K562 (cell line): Measurements from ENCODE around the gene ZNF574. TPM values are rescaled to one million over a fixed set of nuclear protein-coding genes. Genes with fewer than 3 reads are reported as not detected.

Experiments
- ATAC-seq: fragments of 200-7000 bp; cut with Tn5 transposase; 3 replicates; pipeline ENCODE4 v1.9.1; 2020; ENCODE audit warnings: moderate library complexity
- BruUV-seq: library from RNA; stranded (reverse); fragments of 400-500 nt; replicated peaks from 2 replicates; lab custom pipeline; 2021; lab: Mats Ljungman, UMichigan
- CTCF ChIA-PET: fragments of 300-600 bp; formaldehyde crosslinking; extraction: SDS; loops from one replicate; lab custom pipeline; 2021; ENCODE audit warnings: low intra/inter-chr PET ratio; lab: Yijun Ruan, JAX
- POLR2A ChIA-PET: fragments of 300-600, 350-650 bp; sonication (Branson Sonifier 250); formaldehyde crosslinking; extraction: SDS; loops from one replicate; lab custom pipeline; 2021; ENCODE audit warnings: antibody characterized with exemption, inconsistent platforms; lab: Yijun Ruan, JAX
- DNase-seq, 4 experiments: peaks; one replicate each; pipeline versions ENCODE4 v3.0.0 to v3.0.0-alpha.2; 2011 to 2018; ENCODE audit warnings: low spot score in 3 of 4, mixed read lengths in 3 of 4; ENCODE audit errors: extremely low read depth in 1 of 4
- FAIRE-seq: peaks from 2 replicates; lab custom pipeline; 2011; peaks lifted over from hg19 to GRCh38; lab: Jason Lieb, UNC
- H2AFZ ChIP-seq: 2 replicates; pipeline ENCODE4 v1.6.0; 2011; ENCODE audit warnings: low read depth, low read length, control low read depth, inconsistent platforms
- H3K27ac ChIP-seq: fragments of 200-600 bp; 3 replicates; pipeline ENCODE4 v1.8.0; 2011; ENCODE audit warnings: low read depth, mild to moderate bottlenecking, control low read depth, inconsistent platforms, low read length, moderate library complexity, mixed read lengths; ENCODE audit errors: extremely low read depth
- H3K27me3 ChIP-seq, 2 experiments: fragments of 300-600 bp in 1 of 2; 2 replicates in 1 of 2; 3 replicates in 1 of 2; pipeline versions ENCODE4 v1.6.0 to v1.8.0; 2011; ENCODE audit warnings: inconsistent platforms in 2 of 2, low read length in 2 of 2, mild to moderate bottlenecking in 1 of 2, mixed read lengths in 1 of 2, moderate library complexity in 1 of 2; ENCODE audit not compliant: control insufficient read depth in 2 of 2, insufficient read depth in 2 of 2
- H3K36me3 ChIP-seq: fragments of 300-600 bp; 3 replicates; pipeline ENCODE4 v1.8.0; 2011; ENCODE audit warnings: mild to moderate bottlenecking, low read length, inconsistent platforms; ENCODE audit not compliant: control insufficient read depth, insufficient read depth
- H3K4me1 ChIP-seq, 2 experiments: fragments of 200-600 bp in 1 of 2; replicated peaks in 1 of 2; 2 replicates in 1 of 2; 3 replicates in 1 of 2; pipeline versions ENCODE4 v1.5.1 to v1.8.0; 2011; ENCODE audit warnings: inconsistent platforms in 2 of 2, low read length in 2 of 2, mild to moderate bottlenecking in 1 of 2, mixed read lengths in 1 of 2, moderate library complexity in 1 of 2; ENCODE audit not compliant: control insufficient read depth in 2 of 2, insufficient read depth in 2 of 2
- H3K4me2 ChIP-seq: 2 replicates; pipeline ENCODE4 v1.6.1; 2011; ENCODE audit warnings: low read length, control low read depth, inconsistent platforms, mixed read lengths; ENCODE audit not compliant: insufficient read depth
- H3K4me3 ChIP-seq: fragments of 200-600 bp; sonication (generic), shearing (Covaris generic); 2 replicates; pipeline ENCODE4 v1.5.1; 2016; ENCODE audit warnings: control low read depth, inconsistent platforms
- H3K79me2 ChIP-seq: fragments of 200-600 bp; 3 replicates; pipeline ENCODE4 v1.8.0; 2011; ENCODE audit warnings: low read length, inconsistent platforms; ENCODE audit not compliant: control insufficient read depth, insufficient read depth
- H3K9ac ChIP-seq, 2 experiments: 2 replicates each; pipeline versions ENCODE4 v1.6.0 to v1.6.1; 2011; ENCODE audit warnings: low read depth in 2 of 2, low read length in 2 of 2, control low read depth in 1 of 2, inconsistent platforms in 1 of 2, mild to moderate bottlenecking in 1 of 2, mixed read lengths in 1 of 2; ENCODE audit not compliant: insufficient read depth in 1 of 2
- H3K9me1 ChIP-seq: one replicate; pipeline ENCODE4 v1.6.0; 2011; ENCODE audit warnings: inconsistent platforms, mild to moderate bottlenecking, low read length, moderate library complexity; ENCODE audit not compliant: control insufficient read depth, insufficient read depth
- H3K9me3 ChIP-seq: replicated peaks from 2 replicates; pipeline ENCODE4 v1.5.1; 2011; ENCODE audit warnings: low read depth, low read length, inconsistent platforms; ENCODE audit not compliant: control insufficient read depth, insufficient read depth
- H4K20me1 ChIP-seq: replicated peaks from 2 replicates; pipeline ENCODE4 v1.6.1; 2011; ENCODE audit warnings: low read length, inconsistent platforms, mixed read lengths; ENCODE audit not compliant: control insufficient read depth, insufficient read depth
- CLOCK ChIP-seq: fragments of 250-450 bp; sonication (Bioruptor Pico); IDR thresholded peaks from 2 replicates; pipeline ENCODE4 v1.4.0; 2020; ENCODE audit warnings: mild to moderate bottlenecking, moderate library complexity, borderline replicate concordance
- DNMT1 ChIP-seq: fragments of 450-650 bp; IDR thresholded peaks from 2 replicates; pipeline ENCODE4 v1.6.1; 2016; ENCODE audit warnings: antibody characterized with exemption, mild to moderate bottlenecking
- IFI16 ChIP-seq: fragments of 250-450 bp; sonication (Bioruptor Pico); IDR thresholded peaks from 2 replicates; pipeline ENCODE4 v2.1.2; 2022; ENCODE audit warnings: mild to moderate bottlenecking, inconsistent platforms
- RERE ChIP-seq: sonication (generic); formaldehyde crosslinking; IDR thresholded peaks from 2 replicates; pipeline ENCODE4 v1.8.0; 2023; ENCODE audit warnings: missing genetic modification reagents, mild to moderate bottlenecking, borderline replicate concordance
- RNF219 ChIP-seq: fragments of 250-450 bp; sonication (Bioruptor Pico); IDR thresholded peaks from 2 replicates; pipeline ENCODE4 v1.5.0; 2022; ENCODE audit warnings: mild to moderate bottlenecking
- STAT6 ChIP-seq: sonication (generic); formaldehyde crosslinking; IDR thresholded peaks from 2 replicates; pipeline ENCODE4 v1.8.1; 2023; ENCODE audit warnings: mild to moderate bottlenecking, missing genetic modification reagents
- TBL1XR1 ChIP-seq, 2 experiments: IDR thresholded peaks; 2 replicates each; pipeline ENCODE4 v1.6.1; 2012; ENCODE audit warnings: improper control_type of control experiment in 2 of 2, low read length in 2 of 2, mild to moderate bottlenecking in 1 of 2
- WGBS: fragments of 100-300 bp; shearing (Covaris generic); methylation state at CpG from one replicate; pipeline ENCODE4 v1.1.6; 2016; ENCODE audit warnings: low coverage, mixed read lengths; ENCODE audit not compliant: insufficient coverage; ENCODE audit errors: missing lambda C conversion rate; 5-methylcytosine and 5-hydroxymethylcytosine counted together
- in situ Hi-C: fragments of 300-500 bp; cut with MboI; formaldehyde crosslinking; loops from 4 replicates; pipeline ENCODE4 v1.15.0; 2018; ENCODE audit warnings: inconsistent platforms, mixed read lengths
- intact Hi-C: fragments of 100-400 bp; cut with micrococcal nuclease; formaldehyde crosslinking; loops from 2 replicates; pipeline ENCODE4 v1.14.2; 2022
- polyA plus RNA-seq, 8 experiments: library from polyadenylated mRNA; depleted of rRNA in 4 of 8; stranded (reverse) in 5 of 8; unstranded in 3 of 8; fragments of >200 nt; fragmentation: Nextera tagmentation in 2 of 8; fragmentation: Illumina TruSeq in 1 of 8; extraction: Ambion mirVana in 2 of 8; extraction: Trizol in 1 of 8; gene quantifications; 2 replicates each; pipeline versions ENCODE4 v1.2.1 to v1.2.3, GENCODE V29; 2011 to 2014; ENCODE audit warnings: inconsistent platforms in 1 of 8, missing spikeins in 1 of 8
- total RNA-seq, 7 experiments: library from RNA; depleted of rRNA in 6 of 7; stranded (reverse); fragments of >200 nt in 6 of 7; fragmentation: Illumina TruSeq in 2 of 7; extraction: Trizol in 2 of 7; gene quantifications; 2 replicates each; pipeline versions ENCODE4 v1.2.1 to v1.2.3, GENCODE V29; 2011 to 2021; ENCODE audit warnings: low replicate concordance in 1 of 7

Gene ZNF574
- total and polyA plus RNA-seq, 9 of the 15 experiments (the other 6 are each of a cell fraction or from before 2014, with no cell fraction given) = 0.24 to 20.7 (median 8.4) TPM

GRCh38 chr19:42111811-42112210 lies 35.8 kb downstream of the ZNF574 start:
- DNase-seq (no peak), FAIRE-seq (no peak), ATAC-seq (no peak)
- no peaks in the 10 kb centered on the region for H3K36me3 ChIP-seq
- CTCF ChIA-PET = no interaction called here
- BruUV-seq = no TSS peak
- POLR2A ChIA-PET = interaction anchor here (0.9 kb wide), 1 partner anchor 35 kb away, joined by 3 read pairs; no protein-coding TSS in a partner anchor
- peaks cover 13 to 39% of the 10 kb centered on the region in 2 experiments for H3K27me3 ChIP-seq
- H3K27ac ChIP-seq = no peak overlapping the region
- no peaks in the 10 kb centered on the region for H3K9me1 ChIP-seq
- WGBS = 13% methylated on average over 3 of the region's 3 CpGs
- no peaks in the 10 kb centered on the region for H3K9me3 ChIP-seq
- H3K79me2 ChIP-seq = no peaks in the 10 kb centered on the region
- no peak overlapping the region for H2AFZ ChIP-seq
- 0 out of 2 replicates have a peak, but pooled peaks cover 10% of the 10 kb centered on the region for H4K20me1 ChIP-seq
- in situ Hi-C loops (loop anchor here (25.0 kb wide), 1 partner anchor 425 kb away; the partner anchor contains the start of gene CEACAM1), intact Hi-C loops (no loop called here)
- no peak overlapping the region for H3K4me3 ChIP-seq
- peaks cover 0 to 5% of the 10 kb centered on the region in 2 experiments; a peak in 2 of 5 replicates for H3K4me1 ChIP-seq
- no peak overlapping the region for H3K4me2 ChIP-seq
- no peak overlapping the region for H3K9ac ChIP-seq
- no peak for TF ChIP-seq RERE (CRISPR knock-in tag)
- TF ChIP-seq TBL1XR1 (IDR thresholded peaks at IDR 0.05; ENCODE audit: low read length in 2 of 2) = no peak
- no peak for TF ChIP-seq RNF219 (CRISPR knock-in tag)
- TF ChIP-seq STAT6 (CRISPR knock-in tag) = no peak
- TF ChIP-seq CLOCK = no peak
- no peak for TF ChIP-seq IFI16 (CRISPR knock-in tag)
- no peak for TF ChIP-seq DNMT1
